ENCODE data around the gene PRKD2.

The PRKD2 gene

DNA sequence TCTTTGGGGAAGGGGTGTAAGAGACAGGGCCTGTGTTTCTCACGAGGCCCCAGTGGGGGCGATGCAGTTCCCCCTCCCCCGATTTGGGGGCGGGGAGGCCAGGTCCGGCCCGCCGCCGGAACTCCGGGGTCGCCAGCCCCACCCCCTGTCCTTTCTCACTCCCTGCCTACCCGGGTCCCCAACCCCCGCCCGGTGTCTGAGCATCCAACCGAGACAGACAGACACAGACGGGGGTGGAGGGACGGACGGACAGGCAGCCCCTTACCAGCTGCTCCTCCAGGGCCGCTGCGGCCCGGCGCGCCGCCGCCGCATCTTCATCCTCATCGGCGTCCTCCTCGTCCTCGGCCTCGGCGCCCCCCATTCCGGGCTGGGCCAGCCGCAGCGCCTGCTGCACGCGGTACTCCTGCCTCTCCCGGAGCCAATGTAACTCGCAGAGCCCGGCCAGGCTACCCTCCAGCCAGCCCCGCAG lies 56.3 kb downstream of the PRKD2 start:
- no peak for DNase-seq (ENCODE audit: low spot score)

DNA sequence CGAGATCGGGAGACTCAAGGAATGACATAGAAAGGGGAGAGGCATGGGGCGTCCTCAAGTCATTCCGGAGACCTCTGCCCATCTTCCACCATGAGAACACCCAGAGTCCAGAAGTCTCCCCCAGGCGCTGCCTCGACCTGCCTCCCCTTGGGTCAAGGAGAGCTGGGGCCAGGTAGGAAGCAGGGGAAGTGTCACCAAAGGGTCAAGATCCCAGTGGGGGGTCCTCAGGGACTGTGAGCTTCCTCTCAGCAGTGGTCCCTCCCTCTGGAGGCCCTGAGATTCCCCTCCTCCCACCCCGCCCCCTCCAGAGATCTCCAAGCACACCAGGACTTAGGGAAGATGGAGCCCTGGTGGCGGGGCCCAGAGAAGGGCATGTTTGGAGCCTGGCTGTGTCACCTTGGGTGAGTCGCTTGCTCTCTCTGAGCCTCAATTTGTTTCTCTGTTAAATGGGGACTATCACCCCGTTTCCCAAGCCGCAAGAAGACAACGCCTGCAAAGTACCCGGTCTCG lies 56.9 kb downstream of the PRKD2 start:
- DNase-seq (ENCODE audit: low spot score): peak; percentile 53

DNA sequence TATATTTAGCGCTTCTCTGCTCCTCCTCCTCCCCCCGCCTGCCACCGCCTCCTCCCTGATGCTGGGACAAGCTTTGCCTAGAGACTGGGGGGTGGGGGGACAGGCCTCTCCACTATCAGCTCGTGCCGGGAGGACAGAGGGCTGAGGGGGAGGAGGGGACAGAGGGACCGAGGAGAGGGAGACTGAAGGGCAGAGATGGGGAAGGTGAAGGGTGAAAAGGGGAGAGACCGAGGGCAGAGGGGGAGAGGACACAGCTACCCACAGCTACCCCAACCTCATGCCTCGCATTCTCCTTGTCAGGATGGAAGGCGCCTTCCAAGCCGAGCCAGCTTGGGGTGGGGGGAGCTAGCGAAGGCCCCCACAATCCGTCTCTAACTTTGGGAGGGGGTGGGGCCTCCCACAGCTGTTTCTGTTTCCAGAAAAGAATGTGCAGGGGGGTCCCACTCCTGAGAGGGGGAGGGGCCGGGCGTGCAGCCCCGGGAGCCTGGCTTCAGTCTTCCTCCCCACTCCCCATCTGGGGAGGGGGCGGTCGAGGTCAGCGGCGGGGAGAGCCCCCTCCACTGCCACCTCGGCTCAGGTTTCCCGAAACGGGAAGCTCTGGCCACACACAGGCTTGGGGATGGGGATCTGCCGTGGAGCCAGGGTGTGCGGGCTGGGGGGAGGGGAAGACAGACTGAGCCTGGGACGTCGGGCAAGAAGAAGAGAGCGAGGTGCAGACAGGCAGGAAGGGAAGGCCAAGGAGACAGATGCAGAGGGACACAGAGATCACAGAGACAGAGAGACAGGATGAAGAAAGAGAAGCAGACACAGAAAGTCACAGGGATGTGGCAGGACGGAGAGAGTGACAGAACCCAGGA lies 57.5 kb downstream of the PRKD2 start:
- DNase-seq (ENCODE audit: low spot score): peak; percentile 64

DNA sequence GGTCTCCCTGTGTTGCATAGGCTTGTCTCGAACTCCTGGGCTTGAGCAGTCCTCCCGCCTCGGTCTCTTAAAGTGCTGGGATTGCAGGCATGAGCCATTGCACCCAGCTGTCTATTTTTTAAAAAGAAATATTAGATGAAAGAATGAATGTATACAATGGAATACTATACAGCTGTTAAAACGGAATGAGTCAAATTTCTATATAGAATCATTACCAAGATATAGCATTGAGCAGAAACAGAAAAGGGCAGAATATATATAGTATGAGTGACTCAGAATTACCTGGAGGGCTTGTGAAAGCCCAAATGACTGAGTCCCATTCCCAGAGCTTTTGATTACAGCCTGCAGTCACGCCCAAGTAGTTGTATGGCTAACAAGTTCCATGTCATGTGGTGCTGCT lies 60.4 kb downstream of the PRKD2 start:
- DNase-seq (ENCODE audit: low spot score): no peak

DNA sequence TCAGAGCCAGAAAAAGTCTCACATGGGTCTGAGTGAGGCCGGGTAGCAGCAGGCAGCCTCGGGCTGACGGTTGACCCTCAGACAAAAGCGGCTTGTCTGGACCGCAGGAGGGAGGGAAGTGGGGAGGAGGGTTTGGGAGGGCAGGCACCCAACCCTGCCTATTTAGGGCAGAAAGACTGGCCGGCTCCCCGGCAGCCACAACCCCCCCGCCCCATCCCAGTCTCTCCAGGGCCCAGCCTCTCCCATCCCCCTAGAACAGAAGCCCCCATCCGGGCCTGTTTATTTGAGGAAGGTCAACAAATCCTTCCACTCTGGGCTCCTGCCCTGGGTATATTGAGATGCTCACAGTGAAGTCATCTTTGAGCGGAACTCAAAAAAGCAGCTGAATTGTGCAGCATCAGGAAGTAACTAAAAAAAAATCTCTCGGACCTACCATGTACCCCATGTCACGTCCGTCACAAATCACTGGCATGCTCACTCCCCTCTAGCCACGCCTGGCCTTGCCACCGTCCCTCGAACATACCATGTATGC lies 62.2 kb downstream of the PRKD2 start:
- DNase-seq (ENCODE audit: low spot score): no peak

DNA sequence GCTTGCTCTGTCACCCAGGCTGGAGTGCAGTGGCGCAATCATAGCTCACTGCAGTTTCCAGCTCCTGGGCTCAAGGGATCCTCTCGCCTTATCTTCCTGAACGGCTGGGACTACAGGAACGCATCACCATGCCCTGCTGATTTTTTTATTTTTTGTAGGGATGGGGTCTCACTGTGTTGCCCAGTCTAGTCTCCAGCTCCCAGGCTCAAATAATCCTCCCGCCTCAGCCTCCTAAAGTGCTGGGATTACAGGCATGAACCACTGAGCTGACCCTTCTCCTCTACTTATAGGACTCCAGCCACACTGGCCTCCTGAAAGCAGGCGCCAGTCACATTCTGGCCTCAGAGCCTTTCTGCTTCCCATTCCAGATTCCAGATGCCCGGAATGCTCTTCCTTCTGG lies 66.5 kb downstream of the PRKD2 start:
- no peak for DNase-seq (ENCODE audit: low spot score)

DNA sequence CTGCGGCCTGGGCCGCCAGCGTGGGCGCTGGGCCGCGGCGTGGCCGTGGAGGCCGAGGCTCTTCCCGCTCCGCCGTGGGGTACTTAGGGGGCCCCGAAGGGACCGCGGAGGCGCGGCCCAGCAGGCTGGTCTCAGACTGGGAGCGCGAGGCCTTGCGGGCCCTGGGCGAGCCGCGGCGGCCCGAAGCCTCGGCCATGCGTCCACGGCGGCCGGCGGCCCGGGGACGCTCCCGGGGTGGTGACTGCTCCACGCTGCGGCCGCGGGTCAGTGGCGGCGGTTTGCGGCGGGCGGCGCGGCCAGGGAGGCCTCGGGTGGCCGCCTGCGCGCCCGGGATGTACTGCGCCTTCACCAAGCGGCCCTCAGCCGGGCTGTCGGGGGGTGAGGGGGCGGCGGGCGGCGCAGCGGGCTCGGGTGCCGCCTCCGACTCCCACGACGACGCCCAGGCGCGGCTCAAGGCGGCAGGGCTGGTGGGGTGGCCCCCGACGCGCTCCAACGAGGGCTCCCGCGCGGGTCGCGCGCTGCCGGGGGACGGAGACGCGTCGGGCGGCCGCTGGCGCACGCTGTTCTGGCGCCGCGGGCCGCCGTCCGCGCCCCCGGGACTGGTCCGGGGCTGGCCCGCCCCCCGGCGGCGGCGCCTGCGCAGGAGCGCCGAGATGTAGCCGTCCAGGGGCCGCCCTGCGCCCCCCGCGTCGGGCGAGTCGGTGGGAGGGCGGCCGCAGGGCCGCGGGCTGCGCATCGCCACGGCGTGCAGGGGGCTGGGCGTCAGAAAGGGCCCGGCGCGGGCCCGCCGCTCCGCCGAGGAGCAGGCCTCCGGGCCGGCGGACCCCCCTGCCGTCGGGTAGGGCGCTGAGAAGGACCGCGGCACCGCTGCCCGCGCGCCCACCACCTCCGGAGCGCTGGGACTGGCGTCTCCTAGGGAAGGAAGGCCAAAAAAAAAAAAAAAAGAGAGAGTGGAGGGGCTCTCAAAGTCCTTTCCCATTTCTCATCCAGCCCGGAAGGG lies 67.7 kb downstream of the PRKD2 start:
- DNase-seq (ENCODE audit: low spot score): peak; percentile 2

DNA sequence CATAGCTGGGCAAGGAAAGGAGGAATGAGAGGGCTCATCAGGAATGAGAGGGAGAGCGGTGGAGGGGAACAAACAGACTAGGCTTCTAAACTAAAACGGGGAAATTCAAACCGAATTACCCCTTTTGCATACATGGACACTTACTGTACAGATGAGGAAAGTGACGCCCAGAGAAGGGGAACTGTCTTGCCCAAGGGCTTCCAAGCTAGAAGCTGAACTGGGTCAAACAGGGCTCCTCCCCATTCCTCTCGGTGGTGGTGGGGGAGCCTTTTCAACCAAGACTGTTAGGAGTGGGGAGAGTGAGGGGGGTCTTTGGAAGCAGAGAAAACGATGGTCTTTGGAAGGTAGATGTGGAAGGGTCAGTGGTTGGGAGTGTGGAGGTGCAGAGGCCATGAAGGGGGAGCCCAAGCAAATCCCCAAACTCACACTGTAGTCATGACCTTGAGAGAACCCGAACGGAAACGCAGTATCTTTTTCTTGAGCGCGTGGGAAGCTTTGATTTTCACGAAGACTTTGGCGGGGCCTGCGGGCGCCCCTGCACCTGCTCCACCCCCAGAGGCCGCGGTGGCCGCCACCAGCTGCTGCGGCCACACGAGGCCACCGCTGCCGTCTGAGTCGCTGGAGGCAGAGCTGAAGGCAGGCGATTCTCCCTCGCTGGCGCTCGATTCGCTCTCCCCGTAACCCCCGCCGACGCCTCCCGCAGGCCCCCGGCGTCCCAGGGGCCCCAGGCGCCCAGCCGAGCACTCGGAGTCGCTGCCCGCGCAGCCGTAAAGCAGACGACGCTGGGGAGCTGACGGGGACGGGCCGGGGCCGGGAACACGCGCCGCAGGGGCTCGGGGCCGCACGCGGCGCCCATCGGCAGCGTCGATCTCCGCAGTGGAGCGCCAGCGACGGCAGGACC lies 68.6 kb downstream of the PRKD2 start:
- DNase-seq (ENCODE audit: low spot score): peak; percentile 4

DNA sequence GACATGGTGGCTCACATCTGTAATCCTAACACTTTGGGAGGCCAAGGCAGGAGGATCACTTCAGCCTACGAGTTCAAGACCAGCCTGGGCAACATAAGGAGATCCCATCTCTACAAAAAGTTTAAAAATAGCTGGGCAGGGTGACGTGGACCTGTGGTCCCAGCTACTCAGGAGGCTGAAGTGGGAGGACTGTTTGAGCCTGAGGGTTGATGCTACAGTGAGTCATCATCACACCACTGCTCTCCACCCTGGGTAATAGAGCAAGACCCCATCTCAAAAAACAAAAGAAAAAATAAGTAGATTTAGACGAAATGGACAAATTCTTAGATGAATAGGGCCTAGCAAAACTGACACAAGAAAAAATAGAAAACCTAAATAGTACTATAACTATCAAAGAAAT lies 70.5 kb downstream of the PRKD2 start:
- DNase-seq (ENCODE audit: low spot score): no peak

DNA sequence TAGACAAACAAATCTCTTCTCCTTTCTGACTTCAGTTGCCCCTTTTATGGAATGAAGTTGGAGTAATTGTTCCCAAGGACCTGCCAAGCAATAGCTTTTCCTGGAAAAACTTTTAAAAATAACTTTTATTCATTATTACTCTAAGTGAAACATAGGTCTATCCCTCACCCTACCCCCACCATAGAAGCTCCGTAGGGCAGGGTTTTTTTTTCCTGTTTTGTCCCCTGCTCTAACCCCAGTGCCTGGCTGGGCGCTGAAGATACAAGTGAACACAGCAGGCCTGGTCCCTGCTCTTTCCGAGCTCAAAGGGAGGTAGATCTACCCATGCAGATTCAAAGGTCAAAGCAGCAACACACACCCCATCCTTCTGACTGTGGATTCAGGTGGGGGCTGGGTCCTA lies 72.2 kb downstream of the PRKD2 start:
- no peak for DNase-seq (ENCODE audit: low spot score)

DNA sequence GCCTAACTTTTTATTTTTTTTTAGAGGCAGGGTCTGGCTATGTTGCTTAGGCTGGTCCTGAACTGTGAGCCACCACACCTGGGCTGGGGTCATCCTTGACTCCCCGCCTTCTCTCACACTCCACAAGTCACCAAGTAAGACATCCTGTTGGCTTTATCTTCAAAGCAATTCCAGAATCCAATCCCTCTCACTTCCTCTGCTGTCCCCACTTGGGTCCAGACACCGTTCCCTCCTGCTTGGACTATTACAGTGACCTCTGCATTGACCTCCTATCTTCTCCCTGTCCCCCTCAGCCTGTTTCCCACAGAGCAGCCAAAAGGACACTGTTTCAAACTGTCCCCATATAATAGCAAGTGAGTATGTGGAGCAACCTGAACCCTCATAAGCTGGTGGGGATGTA lies 76.3 kb downstream of the PRKD2 start:
- no peak for DNase-seq (ENCODE audit: low spot score)

DNA sequence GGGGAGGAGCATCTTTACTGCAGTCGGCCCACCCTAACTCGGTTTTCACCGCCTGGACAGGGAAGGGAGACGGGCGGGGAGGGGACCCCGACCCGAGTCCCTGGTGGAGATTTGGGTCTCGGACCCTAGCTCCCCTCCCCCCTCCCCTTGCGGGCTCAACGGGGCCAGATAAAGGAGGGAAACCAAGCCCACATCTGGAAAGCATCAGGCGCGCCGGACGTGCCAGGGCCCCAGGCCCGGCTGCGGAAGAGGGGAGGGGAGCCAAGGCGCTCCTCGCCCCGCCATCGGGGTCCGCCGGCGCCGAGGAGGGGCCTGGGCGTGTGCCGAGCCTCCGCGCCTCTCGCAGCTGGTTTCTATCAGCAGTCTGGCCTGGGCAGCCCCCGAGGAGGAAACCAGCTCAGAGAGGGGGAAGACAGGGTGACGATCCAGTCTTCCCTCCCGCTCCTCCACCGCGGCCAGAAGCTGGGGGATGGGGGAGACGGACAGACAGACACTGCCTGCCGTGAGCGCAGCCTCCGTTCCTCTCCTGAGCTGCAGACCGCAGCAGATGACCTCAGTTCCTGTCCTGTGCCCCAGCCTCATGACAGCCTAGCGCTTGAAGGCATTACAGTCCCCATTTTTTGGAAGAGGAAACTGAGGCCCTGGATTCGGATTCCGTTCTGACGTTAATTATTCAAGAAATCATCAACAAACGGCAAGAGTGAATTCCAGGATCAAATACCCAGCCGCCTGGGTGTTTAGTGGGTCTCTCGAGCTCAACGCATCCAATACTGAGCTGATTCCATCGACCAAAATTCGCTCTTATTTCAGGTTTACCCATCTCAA lies 77.3 kb downstream of the PRKD2 start:
- DNase-seq (ENCODE audit: low spot score): peak; percentile 77

DNA sequence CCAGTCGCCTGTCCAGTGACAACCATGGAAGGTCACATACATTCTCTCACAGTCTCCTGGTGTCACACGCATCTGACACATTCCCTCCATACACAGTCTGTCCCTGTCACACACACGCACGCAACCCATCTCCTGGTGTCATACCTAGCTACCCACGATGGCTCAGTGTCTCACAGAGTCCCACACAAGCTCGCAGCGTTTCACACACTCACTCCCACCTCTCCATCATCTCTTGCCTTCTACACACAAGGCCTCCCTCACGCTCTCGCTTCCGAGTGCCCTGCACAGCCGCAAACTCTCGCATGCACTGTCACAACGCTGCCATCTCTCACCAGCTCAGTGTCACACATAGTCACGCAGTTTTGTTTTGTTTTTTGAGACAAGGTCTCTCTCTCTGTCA lies 79.7 kb downstream of the PRKD2 start:
- no peak for DNase-seq (ENCODE audit: low spot score)

DNA sequence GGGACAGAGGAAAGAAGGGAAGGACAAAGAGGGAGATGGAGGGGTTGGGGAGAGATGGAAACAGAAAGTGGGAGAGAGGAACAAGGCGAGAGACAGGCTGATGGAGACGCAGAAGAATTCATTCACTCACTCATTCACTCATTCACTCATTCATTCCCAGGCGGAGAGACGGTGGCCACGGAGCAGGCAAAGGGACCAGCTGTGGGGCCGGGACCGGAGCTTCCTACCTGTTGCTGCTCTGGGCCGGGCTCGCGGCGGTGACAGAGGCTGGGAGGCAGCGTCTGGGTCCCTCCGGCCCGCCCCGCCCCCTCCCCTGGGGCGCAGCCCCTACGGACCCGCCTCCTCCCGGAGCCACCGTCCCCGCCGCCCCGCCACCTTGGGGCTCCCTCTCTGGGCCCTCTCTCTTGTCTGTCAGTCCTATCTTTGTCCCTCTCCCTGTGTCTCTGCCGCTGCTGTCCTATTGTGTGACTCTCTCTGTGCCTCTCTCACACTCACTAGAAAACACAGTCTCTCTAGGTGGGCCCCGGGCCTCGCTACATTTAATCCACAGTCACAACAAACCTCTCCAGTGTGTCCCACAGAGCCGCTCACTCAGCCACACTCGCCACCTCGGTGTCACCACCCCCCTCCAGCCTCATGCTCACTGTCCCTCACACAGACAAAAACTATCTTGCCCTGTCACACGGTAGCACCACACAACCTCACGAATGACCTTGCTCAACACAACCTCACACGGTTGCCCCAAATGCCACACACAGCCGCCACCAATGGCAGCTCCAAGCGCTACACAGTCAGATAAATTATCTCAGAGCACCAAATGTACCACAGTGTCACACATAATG lies 80.8 kb downstream of the PRKD2 start, which contains the start of gene GNG8:
TSS of gene GNG8 (minus strand) at position 283 of the 842 bp plus-strand sequence. CDS start 1,520 bp downstream, outside the sequence.
- no peak for DNase-seq (ENCODE audit: low spot score)

DNA sequence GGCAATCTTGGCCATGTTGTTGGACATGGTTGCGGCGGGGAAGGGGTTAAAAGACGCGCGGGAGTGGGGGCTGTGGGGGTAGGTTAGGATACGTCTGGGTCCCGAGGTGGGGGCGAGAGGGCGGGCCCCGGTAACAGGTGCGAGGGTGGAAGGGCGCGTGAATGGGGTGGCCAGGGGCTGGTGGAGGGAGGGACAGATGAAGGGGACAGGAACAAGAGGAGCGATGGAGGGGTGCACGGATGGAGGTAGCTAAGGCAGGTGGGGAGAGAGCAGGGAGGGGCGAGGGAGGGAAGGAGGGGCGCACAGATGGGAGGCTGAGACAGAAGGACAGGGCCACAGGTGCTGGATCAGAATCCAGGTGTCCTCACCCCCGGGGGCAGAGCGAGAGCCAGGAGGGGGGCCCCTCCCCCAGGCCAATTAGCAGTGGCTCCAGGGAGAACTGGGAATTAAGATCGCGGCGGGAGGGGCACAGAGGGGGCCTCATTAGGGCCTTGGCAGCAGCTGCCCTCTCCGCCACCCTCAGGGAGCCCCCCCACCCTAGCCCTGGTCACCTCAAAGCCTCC lies 82.2 kb downstream of the PRKD2 start:
- no peak for DNase-seq (ENCODE audit: low spot score)

DNA sequence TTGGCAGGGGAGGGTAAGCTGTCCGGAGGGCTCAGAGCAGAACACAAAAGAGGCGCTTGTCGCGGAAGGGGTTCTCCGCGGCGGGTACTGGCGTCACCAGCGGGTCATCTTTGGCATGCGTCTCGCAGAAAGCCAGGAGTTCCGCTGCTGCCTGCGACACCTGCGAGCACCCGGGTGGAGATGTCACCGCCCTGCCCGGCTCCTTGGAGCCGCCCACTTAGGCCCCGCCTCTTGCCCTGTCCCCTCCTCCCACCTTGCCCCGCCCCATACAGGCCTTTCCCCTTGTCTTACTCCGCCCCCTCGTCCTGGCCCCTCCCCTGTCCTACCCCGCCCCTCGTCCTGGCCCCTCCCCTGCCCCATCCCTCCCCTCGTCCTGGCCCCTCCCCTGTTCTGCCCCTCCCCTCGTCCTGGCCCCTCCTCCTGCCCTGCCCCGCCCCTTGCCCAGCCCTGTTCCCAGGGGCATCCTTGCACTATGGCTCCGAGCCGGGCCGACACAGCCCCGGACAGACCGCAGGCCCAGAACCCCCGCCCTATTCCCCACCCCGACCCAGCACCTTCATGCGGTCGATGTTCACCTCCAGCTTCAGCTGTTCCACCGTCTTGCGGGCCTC lies 82.8 kb downstream of the PRKD2 start:
- DNase-seq (ENCODE audit: low spot score): peak; percentile 92

DNA sequence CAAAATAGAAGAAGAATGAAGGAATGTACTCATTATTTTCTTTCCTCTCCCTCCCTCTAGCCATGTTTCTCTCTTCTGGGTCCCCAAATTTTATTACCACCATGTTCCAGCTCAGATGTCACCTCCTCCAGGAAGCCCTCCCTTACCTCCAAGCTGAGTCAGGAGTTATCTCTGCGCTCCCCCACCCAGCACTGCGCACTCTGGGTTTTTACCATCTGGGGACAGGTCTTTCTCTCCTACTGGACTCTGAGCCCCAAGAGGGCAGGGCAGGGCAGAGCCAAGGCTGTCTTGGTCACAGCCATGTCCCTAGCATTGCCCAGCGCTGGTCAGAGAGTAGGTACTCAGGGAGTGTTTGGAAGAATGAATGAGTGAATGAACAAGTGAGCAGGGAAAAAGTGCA lies 83.8 kb downstream of the PRKD2 start:
- DNase-seq (ENCODE audit: low spot score): no peak

DNA sequence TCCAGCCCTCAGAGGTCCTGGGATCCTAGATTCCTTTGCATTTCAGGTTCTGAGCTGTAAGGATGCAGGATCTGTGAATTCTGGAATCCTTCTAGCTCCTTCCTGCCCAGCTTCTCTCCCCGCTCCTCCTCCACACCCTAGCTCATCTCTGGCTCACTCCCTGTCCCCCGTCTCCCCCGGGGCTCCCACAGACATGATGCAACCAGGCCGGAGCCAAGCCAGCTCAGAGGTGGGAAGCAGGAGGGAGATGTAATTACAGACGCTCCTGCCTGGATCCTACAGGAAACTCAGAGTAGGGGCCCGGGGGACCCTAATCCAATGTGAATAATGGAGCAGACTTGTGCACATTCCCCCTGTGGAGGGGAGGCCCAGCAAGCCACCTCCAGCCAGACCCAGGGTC lies 85.4 kb downstream of the PRKD2 start:
- DNase-seq (ENCODE audit: low spot score): no peak
